ENCODE measurements around the gene KLRF2.

Gene KLRF2

DNA sequence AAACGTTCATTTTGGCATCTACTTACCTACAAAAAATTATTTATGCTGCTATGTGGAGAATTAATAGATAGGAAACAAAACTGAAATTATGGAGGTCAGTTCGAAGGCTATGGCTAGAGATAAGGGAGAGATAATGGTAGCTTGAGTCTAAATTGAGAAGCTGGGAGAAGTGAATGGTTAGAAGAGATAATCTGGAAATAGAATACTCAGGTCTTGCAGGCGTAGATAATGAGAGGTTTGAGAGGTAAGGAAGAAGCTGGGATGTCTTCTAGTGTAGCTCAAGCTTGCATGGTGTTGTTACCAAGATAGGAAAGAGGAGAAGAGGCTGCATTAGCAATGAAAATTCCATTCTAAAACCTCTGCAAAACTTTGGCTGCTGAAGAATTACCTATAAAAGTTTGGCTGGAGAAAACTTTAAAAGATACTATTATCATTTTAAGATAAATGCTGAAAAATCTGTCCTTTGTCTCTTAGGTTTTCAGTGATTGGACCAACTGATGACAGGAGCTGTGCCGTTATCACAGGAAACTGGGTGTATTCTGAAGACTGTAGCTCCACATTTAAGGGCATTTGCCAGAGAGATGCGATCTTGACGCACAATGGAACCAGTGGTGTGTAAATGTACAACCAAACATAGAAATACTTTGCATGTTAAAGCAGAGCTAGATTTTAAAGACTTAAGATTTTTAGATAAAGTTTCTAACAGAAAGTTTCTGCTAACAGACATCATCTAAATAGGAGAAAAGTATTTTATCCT lies 14.1 kb downstream of the KLRF2 start:
- no peak for DNase-seq

DNA sequence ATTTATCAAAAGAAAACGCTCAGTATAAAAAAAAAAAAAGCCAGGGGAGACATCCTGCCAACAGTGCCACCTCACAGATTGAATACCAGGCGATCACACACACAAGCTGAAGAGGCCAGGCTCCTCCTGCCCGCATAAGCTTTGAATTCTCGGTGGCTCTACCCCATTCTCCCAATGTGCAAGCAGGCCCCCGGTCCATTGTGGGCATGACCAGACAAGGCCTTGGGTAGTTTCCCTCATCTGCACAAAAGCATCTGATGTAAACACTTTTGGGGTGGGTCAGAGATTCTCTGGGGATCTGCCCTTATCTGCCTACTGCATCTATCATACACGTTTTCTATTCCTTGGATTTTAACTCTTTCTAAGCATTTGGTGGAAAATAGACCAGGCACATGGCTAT lies 16.2 kb downstream of the KLRF2 start:
- DNase-seq = no peak

DNA sequence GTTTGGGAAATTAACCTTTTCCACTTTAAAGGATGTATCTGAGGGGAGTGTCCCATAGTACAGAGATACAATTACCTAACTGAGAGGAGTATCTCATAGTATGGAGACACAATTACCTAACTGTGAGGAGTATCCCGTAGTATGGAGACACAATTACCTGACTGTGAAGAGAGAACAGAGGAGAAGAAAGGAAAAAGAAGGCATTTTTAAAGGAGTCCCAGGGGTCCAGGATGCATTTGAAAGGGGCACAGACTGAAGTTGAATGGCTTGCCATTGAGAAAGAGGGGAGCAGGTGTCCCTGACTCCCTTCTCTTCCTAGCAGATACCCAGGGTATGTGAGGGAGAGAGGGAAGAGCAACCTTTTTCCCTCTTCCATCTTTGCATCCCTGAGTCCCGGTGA lies 17.9 kb downstream of the KLRF2 start:
- no peak for DNase-seq

DNA sequence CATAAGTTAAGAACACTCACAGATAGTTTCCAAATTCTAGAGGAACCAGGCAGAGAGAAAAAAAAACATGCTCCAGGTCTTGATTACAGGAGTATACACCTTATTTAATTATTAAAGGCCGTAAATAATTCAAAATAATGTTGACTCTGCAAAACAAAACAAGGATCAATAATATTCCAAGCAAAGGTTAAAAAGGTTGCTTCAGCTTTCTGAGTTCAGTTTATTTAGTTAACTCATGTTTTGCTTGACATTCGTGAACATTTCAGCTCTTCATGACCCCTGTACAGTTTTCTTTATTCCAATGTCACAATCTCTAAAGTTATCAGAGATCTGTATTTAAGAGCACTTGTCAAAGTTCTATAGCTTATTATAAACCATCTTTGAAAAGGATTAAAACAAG lies 19.6 kb downstream of the KLRF2 start:
- DNase-seq = no peak

DNA sequence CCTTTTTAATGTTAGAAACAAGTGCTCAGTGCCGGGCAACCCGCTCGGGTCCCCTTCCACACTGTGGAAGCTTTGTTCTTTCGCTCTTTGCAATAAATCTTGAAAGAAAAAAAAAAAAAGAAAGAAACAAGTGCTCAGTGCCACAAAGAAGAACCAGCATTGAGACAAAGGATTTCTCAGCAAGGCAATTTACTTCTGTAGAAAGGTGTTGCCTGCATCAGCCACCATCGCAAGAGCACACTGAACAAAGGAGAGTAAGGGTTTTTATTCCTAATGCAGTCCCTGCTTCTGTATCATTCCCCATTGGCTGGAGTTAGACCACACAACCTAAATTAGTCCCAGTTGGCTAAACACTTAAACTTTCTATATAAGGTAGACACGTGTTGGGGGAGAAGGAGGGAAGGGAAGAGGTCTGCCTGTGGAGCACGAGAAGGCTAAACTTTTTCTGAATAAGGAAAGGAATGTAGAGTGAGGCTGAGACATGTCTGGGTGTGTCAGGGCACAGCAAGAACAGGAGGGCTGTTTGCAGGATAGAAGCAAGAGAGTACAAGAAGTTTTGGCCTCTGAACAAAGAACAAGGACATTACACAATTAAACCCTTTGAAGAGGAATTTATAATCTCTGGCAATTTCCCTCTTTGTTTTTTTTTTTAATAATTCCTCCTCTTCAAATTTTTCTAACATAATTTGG lies 21.4 kb downstream of the KLRF2 start:
- DNase-seq = no peak

DNA sequence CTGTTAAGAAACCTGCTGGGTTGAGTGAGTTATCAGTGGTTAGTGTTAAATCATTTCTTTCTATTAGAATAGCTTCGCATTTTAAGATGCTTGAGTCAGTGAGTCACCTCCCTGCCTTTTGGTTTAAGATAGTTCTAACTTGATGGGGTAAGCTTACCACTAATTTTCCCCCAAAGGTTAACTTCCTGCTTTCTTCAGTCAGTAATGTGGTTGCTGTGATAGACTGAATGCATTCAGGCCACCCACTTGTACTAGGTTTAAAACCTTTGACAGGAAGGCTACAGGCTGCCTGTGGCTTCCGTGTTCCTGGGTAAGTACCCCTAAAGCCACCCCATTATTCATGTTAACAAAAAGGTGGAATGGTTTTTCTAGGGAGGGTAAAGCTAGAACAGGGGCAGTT lies 25.6 kb downstream of the KLRF2 start:
- DNase-seq = no peak

DNA sequence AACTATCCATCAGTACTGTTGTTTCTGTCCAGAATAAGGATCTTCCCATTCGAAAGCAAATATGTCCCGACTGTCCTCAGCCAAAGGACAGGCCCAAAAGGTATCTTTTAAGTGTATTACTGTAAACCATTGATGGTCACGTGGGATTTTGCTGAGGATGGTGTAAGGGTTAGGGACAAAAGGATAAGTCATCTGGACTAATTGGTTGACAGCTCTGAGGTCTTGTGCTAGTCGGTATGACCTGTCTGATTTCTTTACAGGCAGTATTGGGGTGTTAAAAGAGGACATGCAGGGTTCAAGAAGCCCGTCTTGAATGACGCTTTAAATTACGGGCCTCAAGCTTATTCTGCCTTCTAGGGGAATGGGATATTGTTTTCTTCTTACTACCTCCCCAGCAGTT lies 26.5 kb downstream of the KLRF2 start:
- no peak for DNase-seq

DNA sequence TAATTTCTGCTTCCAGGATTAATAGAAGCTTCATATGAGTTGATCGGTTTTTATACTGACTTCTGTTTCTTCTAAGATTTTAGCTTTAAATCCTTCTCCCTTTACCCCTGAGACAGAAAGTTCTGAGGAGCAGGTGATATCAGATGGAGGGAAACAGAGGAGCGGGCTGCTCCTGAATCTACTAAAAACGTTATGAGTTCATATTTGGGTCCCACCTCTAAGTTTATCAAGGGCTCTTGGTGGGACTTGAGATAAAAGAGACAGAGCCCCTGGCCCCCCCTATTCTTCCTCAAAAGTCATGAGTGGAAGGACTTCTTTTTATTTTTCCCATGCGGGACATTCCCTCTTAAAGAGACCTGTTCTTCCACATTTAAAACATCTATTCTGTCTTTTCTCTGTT lies 27.1 kb downstream of the KLRF2 start:
- no peak for DNase-seq

DNA sequence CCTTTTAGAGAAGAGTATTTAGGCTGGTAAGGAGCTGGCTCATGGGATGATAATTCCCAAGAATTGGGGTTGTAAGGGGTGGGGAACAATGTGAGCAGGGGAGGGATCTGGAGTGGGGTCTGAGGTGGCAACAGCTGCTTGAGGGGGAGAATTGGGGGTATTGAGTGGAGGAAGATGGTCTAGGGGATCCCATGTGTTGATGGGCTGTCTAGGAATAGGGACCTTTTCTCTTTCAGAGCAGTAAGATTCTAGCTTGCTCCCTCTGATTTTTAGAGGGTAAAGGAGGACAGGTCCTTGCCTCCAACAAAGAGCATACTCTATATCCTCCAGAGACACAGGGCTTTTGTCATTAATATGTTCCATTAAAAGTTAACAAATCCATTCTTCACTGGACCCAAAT lies 28.4 kb downstream of the KLRF2 start:
- no peak for DNase-seq

DNA sequence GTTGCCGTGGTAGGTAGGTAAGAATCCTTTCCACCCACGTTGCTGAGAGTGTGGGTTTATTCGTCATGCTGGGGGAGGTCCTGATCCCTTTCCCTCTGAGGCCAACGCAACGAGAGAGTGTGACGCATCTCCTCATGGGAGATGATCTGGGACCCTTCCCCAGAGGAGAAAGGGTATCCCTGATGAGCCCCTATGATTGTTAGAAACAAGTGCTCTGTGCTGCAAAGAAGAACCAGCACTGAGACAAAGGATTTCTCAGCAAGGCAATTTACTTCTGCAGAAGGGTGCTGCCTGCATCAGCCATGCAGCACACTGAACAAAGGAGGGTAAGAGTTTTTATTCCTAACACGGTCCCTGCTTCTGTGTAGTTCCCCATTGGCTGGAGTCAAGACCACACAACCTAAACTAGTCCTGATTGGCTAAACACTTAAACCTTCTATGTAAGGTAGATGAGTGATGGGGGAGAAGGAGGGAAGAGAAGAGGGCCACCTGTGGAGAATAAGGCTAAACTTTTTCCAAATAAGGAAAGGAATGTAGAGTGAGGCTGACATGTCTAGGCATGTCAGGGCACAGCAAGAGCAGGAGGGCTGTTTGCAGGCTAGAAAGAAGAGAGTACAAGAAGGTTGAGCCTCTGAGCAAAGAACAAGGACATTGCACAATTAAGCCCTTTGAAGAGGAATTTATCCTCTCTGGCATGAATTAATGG lies 29.6 kb downstream of the KLRF2 start:
- no peak for DNase-seq

DNA sequence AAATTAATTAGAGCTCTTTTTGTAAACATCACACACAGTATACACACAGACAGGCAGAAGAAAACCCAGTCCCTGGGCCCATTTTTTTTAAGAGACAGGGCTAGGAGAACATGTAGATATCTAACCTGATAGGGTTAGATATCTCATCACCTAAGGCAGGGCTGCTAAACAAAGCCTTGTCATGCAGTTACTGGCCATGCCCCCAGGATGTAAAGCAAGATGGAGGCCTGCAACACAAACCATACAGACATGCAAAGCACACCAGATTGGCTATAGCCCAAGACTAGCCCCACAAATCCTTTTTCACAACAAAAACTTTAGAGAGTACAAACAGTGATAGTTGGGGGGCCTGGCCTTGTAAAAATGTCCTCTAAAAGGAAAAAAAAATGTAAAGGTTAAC lies 30.4 kb downstream of the KLRF2 start:
- DNase-seq = no peak

DNA sequence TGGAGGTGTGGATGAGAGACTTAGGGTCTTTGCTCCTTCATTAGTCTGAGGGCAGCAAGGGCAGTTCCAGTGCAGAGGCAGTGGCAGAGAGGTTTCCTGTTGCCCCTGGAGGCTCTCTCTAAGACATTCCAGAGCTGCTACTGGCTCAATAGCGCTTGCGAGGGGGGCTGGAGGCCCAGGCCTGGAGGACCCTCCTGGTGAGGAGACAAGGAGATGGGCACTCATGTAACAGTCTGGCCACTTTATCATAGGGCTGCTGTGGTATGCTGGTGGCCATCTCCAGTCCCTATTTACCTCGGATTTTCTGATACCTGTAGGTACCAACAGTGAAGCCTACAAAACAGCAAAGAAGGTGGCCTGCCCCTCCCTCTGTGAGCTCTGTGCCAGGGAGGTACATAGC lies 38.2 kb downstream of the KLRF2 start:
- DNase-seq = no peak

DNA sequence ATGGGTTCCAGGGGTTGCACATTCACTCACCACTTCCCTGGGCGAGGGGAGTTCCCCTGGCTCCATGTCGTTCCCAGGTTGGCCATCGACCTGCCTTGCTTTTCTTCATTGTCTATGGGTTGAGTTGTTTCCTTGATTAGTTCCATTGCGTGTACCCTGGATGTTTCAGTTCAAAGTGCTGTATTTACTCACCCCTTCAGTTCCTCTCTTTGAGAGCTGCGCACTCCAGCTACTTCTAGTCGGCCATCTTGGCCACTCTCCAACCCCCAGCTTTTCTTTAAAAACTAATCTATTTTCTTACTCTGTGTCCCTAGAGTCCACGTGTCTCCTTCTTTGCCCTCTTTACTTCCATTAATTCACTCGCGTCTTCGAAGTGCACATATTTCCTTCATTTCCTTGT lies 39.2 kb downstream of the KLRF2 start:
- DNase-seq = no peak

DNA sequence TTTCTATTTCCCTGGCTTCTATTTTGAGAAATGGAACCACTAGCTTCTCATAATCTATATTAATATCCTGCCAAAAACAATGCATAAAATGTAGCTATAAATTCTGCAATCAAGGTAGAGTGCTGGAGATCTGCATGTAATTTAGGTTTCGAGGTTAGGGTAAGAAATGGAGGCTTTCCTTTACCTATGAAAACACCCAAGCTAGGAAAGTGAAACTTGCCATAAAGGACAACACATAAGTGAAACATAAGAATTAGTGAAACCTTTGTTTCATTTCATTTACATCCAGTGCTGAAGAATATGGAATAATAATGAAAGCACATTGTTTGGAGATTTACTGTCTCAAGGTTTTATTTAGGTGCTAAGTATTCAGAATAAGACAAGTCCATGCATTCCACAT lies 41.1 kb downstream of the KLRF2 start:
- DNase-seq = no peak

DNA sequence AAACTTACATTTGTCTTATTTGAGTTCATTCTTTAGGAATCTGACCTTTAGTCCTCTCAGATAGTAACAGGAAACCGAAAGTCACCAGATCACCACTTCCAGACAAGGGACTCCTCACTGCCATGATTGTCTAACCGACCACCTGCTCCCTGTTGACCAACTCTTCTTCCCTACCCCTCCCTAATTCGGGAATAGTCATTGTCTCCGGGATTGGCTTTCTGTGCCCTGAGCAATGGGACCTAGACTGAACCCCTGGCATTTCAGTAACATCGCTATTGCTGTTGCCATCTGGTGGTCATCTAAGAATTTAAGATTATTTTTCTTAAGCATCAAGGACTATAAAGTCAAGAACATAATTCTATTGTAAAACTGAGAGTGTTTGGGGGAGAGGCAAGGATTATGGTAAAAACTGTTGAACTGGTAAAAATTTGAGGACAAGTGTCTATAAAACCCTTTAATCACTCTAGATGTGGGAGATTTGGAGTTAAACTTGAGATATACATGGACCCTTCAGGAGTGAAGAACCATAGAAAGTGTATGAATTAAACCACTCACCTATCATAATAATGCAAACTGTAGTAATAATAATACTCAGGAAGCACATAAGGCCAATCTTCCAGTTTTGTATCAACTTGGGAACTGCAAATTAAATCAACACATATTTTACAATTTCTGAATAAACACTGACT lies 44.6 kb downstream of the KLRF2 start:
- DNase-seq = no peak

DNA sequence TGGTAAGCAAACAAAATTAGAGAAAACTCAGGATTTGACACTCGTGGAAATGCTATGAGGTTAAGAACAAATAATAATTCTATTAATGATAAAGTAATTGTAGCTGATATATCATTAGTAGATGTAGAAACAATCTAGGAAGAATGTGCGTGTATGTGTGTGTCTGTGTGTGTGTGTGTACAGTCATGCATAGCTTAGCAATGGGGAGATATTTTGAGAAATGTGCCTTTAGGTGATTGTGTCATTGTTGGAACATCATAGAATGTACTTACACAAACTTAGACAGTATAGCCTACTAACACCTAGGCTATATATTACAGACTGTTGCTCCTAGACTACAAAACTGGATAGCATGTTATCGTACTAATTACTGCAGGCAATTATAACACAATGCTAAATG lies 45.6 kb downstream of the KLRF2 start:
- DNase-seq = no peak

DNA sequence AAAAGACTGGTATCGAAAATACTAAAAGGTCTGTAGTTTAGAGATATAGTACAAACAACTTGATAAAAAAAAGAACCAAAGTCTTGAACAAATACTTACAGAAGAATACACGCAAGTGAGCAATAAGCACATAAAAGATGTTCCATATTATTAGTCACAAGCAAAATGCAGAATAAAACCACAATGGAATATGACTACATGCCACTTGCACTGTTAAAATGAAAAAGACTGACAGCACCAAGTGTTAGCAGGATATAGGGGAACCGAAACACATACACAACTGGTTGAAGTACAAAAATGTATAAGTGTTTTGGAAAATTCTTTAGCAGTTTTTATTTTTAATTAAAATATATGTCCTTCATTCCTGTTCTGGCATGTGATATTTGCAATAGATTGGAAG lies 47.3 kb downstream of the KLRF2 start:
- no peak for DNase-seq

DNA sequence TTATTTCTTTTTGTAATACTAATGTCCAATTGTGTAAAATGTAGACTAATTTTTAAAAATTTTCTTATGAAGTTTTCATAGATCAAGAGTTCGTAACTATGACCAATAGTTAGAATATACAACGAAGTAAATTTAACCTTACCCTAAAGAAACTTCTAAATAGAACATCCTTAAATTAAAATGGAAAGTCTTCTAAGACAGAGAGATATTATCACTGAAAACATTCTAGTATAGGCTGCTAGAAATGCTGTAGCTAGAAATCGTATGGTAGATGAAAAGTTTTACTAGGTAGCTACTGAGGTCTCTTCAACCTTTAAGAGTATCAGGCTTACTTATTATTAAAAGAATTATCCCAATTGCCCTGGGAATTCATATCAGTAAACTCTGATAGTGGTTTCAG lies 50.0 kb downstream of the KLRF2 start:
- DNase-seq = no peak

DNA sequence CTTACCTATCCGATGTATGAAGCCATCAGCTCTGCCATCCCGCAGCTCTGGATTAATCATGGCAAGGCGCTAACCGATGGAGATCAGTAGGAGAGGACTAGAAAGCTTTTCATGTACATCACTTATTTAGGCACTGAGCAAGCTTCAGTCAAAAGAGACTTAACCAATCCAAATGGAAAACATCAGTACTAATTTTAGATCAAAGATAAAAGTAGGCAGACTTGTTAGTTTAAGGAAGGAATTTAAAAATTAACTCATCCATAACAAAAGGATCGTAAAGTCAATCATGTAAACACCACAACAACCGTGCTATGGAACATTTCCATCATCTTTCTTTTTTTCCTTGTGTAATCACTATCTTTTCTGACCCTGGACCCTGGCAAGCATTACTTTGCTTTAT lies 51.0 kb downstream of the KLRF2 start, which contains the start of gene CLEC2A:
CLEC2A (minus strand) TSS at position 101 of the 400 bp plus-strand sequence; CDS start at position 60, 41 bp downstream.
- DNase-seq = no peak

DNA sequence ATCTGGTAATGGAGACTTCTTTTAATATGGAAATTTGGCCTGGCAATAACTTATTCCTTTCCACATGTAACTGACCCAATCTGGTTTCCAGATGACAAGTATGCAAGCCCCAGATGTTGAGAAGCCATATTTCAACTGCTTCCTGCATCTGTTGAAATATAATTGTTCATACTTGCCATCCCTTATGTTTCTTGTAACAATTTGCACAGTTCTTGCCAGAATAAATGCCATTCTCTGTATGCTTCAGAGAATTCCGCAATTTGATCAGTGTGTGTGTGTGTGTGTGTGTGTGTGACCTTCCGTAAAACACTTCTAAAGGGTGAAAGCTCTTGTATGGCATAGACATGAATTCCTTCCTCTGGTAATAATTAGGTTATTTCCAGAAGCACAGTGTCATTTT lies 52.7 kb downstream of the KLRF2 start:
- no peak for DNase-seq

DNA sequence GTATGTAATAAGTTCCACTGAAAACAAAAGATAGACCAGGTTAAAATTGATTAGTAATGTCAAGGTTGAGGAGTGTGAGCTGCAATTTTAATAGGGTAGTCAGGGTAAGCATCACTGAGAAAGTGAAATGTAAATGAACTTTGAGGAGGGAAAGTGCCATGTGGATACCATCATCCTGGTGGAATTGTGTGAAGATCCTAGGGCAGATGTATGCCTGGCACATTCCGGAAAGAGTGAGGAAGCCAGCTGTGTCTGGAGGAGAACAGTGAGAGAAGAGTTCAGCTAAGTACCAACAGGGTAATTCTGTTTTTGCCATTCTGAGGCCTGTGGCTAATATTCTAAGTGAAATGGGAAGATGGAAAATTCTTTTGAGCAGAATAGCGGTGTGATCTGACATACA lies 53.7 kb downstream of the KLRF2 start:
- no peak for DNase-seq

DNA sequence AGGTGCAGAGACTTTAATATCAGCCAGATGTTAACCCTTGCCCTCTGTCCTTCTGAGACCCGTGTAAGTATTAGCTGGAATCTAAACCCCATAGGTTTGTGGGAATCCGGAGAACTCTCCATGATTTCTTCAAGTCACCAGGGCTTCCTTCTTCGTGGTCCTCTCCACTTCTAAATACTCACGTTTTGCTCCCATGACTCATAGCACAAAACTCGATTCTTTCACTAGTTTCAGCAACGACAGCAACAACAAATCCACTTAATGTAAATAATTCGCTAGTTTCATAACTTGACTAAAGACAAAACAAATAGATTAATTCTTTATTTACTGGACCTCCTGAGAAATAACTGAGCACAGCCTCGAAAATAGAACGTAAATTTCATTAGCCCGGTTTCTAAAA lies 55.3 kb downstream of the KLRF2 start:
- no peak for DNase-seq

DNA sequence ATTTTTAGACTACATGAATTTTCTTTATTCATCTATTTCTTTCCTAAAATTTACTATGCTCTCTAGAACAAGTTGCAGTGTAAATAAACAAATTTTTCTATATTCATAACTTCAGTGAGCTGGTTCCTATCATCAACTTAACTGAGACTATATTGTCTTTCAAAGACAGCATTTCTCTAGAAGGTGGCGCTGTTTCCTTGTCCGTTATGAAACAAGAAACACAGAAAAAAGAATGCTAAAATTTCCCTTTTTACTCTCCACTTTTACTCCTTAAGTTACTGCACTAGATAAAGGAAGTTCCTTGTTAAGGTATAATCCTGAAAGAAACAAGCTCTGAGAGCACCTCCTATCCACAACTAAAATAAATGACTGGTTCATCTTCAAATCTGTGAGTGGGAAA lies 59.1 kb downstream of the KLRF2 start:
- no peak for DNase-seq

DNA sequence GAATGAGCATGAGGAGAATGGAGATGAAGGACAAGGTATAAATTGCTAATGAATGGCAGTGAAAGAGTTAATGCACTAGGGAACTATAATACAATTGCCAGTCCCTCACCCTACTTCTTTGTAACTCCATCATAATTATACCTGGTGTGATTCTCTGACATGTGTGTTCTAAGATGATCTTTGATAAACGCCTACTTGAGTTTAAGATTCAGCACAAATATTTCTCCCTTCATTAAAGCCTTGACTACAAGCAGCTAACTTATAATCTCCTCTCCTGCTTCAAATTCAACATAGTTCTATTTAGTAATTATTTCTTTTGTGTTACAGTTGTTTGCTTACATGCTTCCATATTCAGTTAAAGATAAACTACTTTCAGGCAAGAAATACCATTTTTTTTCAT lies 60.5 kb downstream of the KLRF2 start:
- DNase-seq = no peak
